ENCODE results near the gene GMDS.

The GMDS gene

GRCh38 chr6:1658212-1659005 is 587.0 kb downstream of the GMDS start:
- Histone ChIP-seq H3K4me3 (ENCODE audit: low read depth, low read length) (no peak overlapping the region), H3K9me3 (no peaks in the 10 kb centered on the region), H3K36me3 (no peaks in the 10 kb centered on the region), H3K27me3 (no peaks in the 10 kb centered on the region), H3K4me1 (peaks cover 3% of the 10 kb centered on the region; the same call in 1 of the 2 replicates)
- TF ChIP-seq CTCF (IDR thresholded peaks at IDR 0.05; ENCODE audit: low read depth, low read length), result no peak
- no peak for DNase-seq

GRCh38 chr6:1657771-1658165 is 587.6 kb downstream of the GMDS start:
- Histone ChIP-seq H3K36me3 (no peaks in the 10 kb centered on the region), H3K4me1 (peaks cover 3% of the 10 kb centered on the region; the same call in 1 of the 2 replicates), H3K9me3 (no peaks in the 10 kb centered on the region), H3K4me3 (ENCODE audit: low read depth, low read length) (no peak overlapping the region), H3K27me3 (no peaks in the 10 kb centered on the region)
- no peak for TF ChIP-seq CTCF (IDR thresholded peaks at IDR 0.05; ENCODE audit: low read depth, low read length)
- DNase-seq, result no peak

GRCh38 chr6:1657116-1657770 is 588.2 kb downstream of the GMDS start:
- DNase-seq, result peak; percentile 28
- no peak for TF ChIP-seq CTCF (IDR thresholded peaks at IDR 0.05; ENCODE audit: low read depth, low read length)
- Histone ChIP-seq H3K4me3 (ENCODE audit: low read depth, low read length) (no peak overlapping the region), H3K9me3 (no peaks in the 10 kb centered on the region), H3K27me3 (no peaks in the 10 kb centered on the region), H3K4me1 (peaks cover 3% of the 10 kb centered on the region; the same call in 1 of the 2 replicates), H3K36me3 (no peaks in the 10 kb centered on the region)

GRCh38 chr6:1654054-1654453 is 591.4 kb downstream of the GMDS start:
- H3K4me3 ChIP-seq (ENCODE audit: low read depth, low read length), result no peak overlapping the region
- H3K4me1 ChIP-seq, result peaks cover 3% of the 10 kb centered on the region; the same call in 1 of the 2 replicates
- H3K9me3 ChIP-seq, result no peaks in the 10 kb centered on the region
- no peak for DNase-seq
- H3K36me3 ChIP-seq, result no peaks in the 10 kb centered on the region
- TF ChIP-seq CTCF (IDR thresholded peaks at IDR 0.05; ENCODE audit: low read depth, low read length), result no peak
- no peaks in the 10 kb centered on the region for H3K27me3 ChIP-seq

- no peak for DNase-seq
- Histone ChIP-seq H3K36me3 (no peaks in the 10 kb centered on the region), H3K9me3 (no peaks in the 10 kb centered on the region), H3K27me3 (no peaks in the 10 kb centered on the region), H3K4me1 (peaks cover 3% of the 10 kb centered on the region; the same call in 1 of the 2 replicates), H3K4me3 (ENCODE audit: low read depth, low read length) (no peak overlapping the region)
- no peak for TF ChIP-seq CTCF (IDR thresholded peaks at IDR 0.05; ENCODE audit: low read depth, low read length)
Observed at GRCh38 chr6:1652842-1653241, 592.6 kb downstream of the GMDS start.

GRCh38 chr6:1651362-1651761 is 594.0 kb downstream of the GMDS start:
- Histone ChIP-seq H3K27me3 (no peaks in the 10 kb centered on the region), H3K4me3 (ENCODE audit: low read depth, low read length) (no peak overlapping the region), H3K36me3 (no peaks in the 10 kb centered on the region), H3K4me1 (no peaks in the 10 kb centered on the region), H3K9me3 (no peaks in the 10 kb centered on the region)
- no peak for DNase-seq
- TF ChIP-seq CTCF (IDR thresholded peaks at IDR 0.05; ENCODE audit: low read depth, low read length), result no peak
